Choroid plexus epithelial cell (primary cell): Measurements from ENCODE around the gene MYBPH.

Source experiments
- DNase-seq: peaks from one replicate; pipeline ENCODE4 v3.0.0-alpha.2; 2010; ENCODE audit warnings: low read depth
- H3K4me3 ChIP-seq: 2 replicates; pipeline ENCODE4 v1.5.1; 2011; ENCODE audit warnings: low read depth, mild to moderate bottlenecking, control low read depth, low read length, moderate library complexity
- TF ChIP-seq, protein P1 (sequence below): conservative IDR thresholded peaks from 2 replicates; pipeline ENCODE4 v1.5.1; 2011; ENCODE audit warnings: low read depth, mild to moderate bottlenecking, control low read depth, inconsistent platforms, low read length, moderate library complexity

MYBPH gene

DNA sequence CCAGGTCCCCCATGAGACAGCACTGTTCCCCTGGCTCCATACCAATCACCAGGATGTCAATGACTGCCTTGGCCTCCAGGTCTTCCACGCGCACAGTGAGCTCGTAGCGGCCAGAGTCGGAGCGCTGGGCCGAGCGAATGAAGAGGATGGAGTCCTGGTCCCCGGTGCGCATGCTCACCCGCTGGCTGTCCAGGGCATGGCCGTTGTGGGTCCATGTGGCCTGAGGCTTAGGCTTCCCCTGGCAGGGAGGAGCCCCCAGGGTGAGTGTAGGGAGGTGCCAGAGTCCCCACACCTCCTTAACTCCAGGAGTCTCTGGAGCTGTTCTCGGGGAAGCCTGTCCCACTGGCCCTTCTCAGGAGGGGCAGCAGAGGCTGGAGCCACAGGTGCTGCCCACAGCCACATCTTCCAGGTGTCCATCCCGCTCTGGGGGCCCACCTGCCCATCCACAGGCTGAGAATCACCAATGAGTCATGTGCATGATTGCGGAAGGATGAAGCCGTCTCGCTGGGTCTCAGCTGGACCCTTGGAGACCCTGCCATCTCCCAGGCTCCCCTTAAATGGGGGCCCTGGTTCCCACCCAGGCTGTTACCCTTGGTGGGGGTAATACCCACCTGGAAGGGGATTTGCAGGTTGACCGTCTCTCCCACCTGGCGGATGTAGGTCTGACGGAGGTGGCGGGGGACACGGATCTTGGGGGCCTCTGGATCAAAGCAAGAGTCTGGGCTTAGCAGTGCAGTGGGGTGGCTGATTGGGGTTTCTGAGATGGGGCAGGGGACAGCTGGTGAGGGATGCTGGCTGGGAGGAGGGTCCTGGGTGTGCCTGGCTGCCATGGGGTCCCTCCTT lies 4.1 kb downstream of the MYBPH start:
- H3K4me3 ChIP-seq: no peak overlapping the region
- TF ChIP-seq, protein P1, sequence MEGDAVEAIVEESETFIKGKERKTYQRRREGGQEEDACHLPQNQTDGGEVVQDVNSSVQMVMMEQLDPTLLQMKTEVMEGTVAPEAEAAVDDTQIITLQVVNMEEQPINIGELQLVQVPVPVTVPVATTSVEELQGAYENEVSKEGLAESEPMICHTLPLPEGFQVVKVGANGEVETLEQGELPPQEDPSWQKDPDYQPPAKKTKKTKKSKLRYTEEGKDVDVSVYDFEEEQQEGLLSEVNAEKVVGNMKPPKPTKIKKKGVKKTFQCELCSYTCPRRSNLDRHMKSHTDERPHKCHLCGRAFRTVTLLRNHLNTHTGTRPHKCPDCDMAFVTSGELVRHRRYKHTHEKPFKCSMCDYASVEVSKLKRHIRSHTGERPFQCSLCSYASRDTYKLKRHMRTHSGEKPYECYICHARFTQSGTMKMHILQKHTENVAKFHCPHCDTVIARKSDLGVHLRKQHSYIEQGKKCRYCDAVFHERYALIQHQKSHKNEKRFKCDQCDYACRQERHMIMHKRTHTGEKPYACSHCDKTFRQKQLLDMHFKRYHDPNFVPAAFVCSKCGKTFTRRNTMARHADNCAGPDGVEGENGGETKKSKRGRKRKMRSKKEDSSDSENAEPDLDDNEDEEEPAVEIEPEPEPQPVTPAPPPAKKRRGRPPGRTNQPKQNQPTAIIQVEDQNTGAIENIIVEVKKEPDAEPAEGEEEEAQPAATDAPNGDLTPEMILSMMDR: no peak
- no peak for DNase-seq

DNA sequence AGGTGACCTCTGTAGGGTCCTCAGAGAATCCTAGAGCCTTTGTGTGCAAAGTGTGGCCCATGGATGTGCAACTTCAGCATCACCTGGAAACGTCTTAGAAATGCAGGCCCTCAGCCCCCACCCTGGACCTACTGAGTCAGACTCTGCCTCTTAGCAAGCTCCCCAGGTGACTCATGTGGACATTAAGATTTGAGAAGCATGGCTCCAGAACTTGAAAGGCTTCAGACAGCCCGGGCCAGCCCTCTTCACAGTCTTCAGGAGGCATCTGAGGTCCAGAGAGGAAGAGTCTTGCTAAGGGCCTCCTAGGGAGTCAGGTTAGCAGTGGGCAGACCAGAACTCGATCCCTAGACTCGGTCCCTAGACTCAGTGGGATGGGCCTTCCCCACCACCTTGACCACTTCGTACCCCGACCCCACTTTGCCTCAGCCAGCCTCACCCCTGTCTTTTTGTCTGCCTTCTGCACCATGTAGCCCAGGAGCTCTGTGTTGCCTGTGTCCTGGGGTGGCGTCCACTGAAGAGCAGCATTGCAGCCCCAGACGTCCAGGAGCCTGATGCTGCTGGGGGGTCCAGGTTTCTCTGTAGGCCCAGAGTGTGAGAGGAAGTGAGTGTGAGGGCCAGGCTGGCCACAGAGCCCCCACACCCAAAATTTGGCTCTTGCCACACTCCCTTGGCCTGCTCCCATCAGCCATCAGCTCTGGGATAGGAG lies 4.8 kb downstream of the MYBPH start:
- TF ChIP-seq, protein P1: no peak
- DNase-seq: no peak
- H3K4me3 ChIP-seq: no peak overlapping the region

DNA sequence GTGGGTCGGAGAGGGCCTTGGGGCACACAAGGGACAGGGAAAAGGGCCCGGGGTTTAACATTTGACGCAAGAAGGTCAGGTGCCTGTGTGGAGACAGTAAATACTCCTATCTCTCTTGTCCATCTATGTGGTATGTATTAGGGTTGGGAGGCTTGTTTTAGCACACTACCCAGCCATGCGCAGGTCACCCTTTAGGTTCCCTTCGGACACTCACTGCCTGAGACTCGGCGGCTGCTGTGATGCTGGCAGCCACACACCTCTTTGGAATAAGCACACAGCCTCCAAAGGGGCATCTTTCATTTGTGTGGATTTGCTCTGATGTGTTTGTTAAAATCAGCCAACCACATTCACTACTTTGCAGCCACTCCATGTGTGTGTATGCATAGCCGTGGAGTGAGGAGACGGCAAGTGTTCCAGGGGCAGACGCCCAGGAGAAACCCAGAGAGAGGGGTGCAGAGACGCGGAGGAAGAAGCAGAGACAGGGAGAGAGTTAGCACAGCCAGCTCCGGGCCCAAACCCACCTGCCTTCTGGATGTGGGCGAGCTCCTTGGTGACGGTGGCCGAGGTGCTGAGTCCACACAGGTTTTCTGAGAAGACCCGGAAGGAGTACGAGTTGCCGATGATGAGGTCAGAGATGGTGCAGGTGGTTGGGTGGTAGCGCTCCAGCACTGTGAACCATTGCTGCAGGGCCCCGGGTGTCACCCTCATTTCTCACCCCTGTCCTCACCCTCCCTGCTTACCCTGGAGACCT lies 5.7 kb downstream of the MYBPH start:
- TF ChIP-seq, protein P1: no peak
- H3K4me3 ChIP-seq: no peak overlapping the region
- no peak for DNase-seq

DNA sequence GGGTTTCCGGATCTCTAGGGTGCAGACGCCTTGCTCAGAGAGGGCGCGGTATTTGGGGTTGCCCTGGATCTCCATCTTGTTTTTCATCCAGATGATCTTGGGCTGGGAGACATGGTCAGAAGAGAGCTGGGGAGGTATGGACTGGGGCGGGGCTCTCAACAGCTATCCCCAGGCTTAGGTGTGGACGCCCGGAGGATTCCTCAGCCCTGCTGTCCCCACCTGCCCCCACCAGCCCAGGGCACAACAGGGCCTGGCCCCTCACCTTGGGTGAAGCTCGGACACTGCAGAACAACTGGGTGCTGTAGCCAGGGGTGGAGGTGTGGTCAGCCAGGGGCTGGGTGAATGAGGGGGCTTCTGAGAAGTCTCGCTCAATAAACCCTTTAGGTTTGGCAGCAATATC lies 6.6 kb downstream of the MYBPH start:
- H3K4me3 ChIP-seq: no peak overlapping the region
- TF ChIP-seq, protein P1: no peak
- DNase-seq: no peak

DNA sequence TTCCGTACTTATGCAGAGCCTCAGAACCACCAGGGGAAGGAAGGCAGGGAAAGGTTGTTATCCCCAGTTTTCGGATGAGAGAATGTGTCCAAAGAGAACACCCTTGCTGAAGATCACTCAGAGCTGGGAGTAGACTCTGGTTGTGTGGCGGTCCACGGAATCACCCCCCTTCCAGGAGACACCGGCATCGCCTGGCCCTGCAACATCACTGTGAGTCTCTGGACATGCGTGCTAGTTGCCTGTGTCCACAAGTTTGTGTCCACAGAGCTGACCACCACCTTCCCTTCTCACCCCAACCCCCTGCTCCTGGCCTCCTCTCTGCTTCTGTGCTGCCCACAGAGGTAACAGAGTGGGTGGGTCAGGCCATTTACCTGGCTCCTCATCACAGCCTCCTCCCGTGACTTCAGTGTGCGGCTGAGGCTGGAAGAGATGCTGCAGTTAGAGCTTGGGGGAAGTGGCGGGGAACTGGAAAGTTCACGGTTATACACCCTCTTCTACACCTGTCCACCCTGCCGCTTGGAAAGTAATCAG lies 7.3 kb downstream of the MYBPH start:
- DNase-seq: no peak
- TF ChIP-seq, protein P1: no peak
- no peak overlapping the region for H3K4me3 ChIP-seq

DNA sequence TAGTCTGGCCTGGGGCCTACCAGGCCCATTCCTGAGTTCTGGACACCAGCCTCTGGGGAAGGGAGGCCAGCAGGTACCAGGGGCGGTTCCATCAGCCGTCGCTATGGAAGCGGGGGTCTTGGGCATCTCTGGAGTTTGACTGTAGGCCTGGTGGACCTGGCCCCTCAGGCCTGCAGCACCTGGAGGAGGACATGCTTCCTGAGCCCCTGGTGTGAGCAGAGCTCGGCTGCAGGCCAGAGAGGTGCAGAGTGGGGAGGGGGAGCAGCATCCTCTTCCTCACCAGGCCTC lies 7.8 kb downstream of the MYBPH start:
- DNase-seq: no peak
- TF ChIP-seq, protein P1: no peak
- H3K4me3 ChIP-seq: no peak overlapping the region
